Tibial nerve (tissue), 4 donors: ENCODE data around the gene MYO6. TPM values are rescaled to one million over a fixed set of nuclear protein-coding genes. Genes with fewer than 3 reads are reported as not detected.

Source experiments
- DNase-seq, 2 donors: peaks; one replicate each; pipeline ENCODE4 v3.0.0-alpha.2; 2019; ENCODE audit warnings: low spot score in 2 of 2
- H3K27ac ChIP-seq, 4 donors: fragments of 200-600 bp; sonication (generic) in 3 of 4; one replicate each; pipeline ENCODE4 v1.5.1; 2017 to 2019; ENCODE audit warnings: mild to moderate bottlenecking in 1 of 4
- H3K27me3 ChIP-seq, 2 donors: fragments of 200-600 bp; sonication (generic) in 1 of 2; one replicate each; pipeline versions ENCODE4 v1.5.1 to v1.6.0; 2017 to 2019
- H3K36me3 ChIP-seq, 3 donors: fragments of 200-600 bp; sonication (generic); one replicate each; pipeline ENCODE4 v1.5.1; 2018 to 2019
- H3K4me1 ChIP-seq, 4 donors: fragments of 200-600 bp; sonication (generic) in 3 of 4; one replicate each; pipeline ENCODE4 v1.5.1; 2017 to 2019
- H3K4me3 ChIP-seq, 4 donors: fragments of 200-600 bp; sonication (generic) in 3 of 4; one replicate each; pipeline ENCODE4 v1.5.1; 2017 to 2019; ENCODE audit warnings: mild to moderate bottlenecking in 1 of 4, moderate library complexity in 1 of 4
- H3K9me3 ChIP-seq, 4 donors: fragments of 200-600 bp; sonication (generic) in 3 of 4; one replicate each; pipeline ENCODE4 v1.5.1; 2017 to 2019
- CTCF ChIP-seq, 5 experiments: fragments of 200-600 bp in 3 of 5; fragments of 450-650 bp in 2 of 5; sonication (generic) in 3 of 5; IDR thresholded peaks; one replicate each; pipeline ENCODE4 v1.5.1; 2016 to 2019; ENCODE audit warnings: antibody characterized with exemption in 5 of 5, mild to moderate bottlenecking in 3 of 5, moderate library complexity in 2 of 5
- EP300 ChIP-seq, 2 donors: sonication (generic); formaldehyde crosslinking; IDR thresholded peaks; one replicate each; pipeline ENCODE4 v1.6.1; 2017; ENCODE audit warnings: antibody characterized with exemption in 2 of 2, mild to moderate bottlenecking in 1 of 2
- POLR2A ChIP-seq, 2 donors: fragments of 450-650 bp; IDR thresholded peaks; one replicate each; pipeline ENCODE4 v1.6.1; 2017; ENCODE audit warnings: antibody characterized with exemption in 2 of 2, mild to moderate bottlenecking in 2 of 2, moderate library complexity in 2 of 2
- WGBS, 2 donors: methylation state at CpG; one replicate each; pipeline ENCODE4 v1.1.5; 2018; 5-methylcytosine and 5-hydroxymethylcytosine counted together
- total RNA-seq, 4 donors: library from RNA; depleted of rRNA; stranded (reverse); fragments of >200 nt; gene quantifications; one replicate each; pipeline ENCODE4 v1.1.0, GENCODE V29; 2016

MYO6 gene
- total RNA-seq, 4 donors from 2014 or later, result 16.5 to 21.3 (median 19.2) TPM

GRCh38 chr6:75907444-75907843 lies 158.4 kb downstream of the MYO6 start:
- Histone ChIP-seq H3K4me3 (no peak overlapping the region), H3K36me3 (peaks cover 0 to 9% (median 0%) of the 10 kb centered on the region in 3 donors), H3K27ac (no peak overlapping the region), H3K27me3 (no peaks in the 10 kb centered on the region), H3K4me1 (no peaks in the 10 kb centered on the region), H3K9me3 (no peaks in the 10 kb centered on the region)
- TF ChIP-seq CTCF (IDR thresholded peaks at IDR 0.05) (no peak), EP300 (IDR thresholded peaks at IDR 0.05) (no peak), POLR2A (IDR thresholded peaks at IDR 0.05) (no peak)
- no peak for DNase-seq
- WGBS, 2 donors, result 89 to 90% methylated on average over 2 of the region's 2 CpGs

- TF ChIP-seq POLR2A (IDR thresholded peaks at IDR 0.05) (no peak), EP300 (IDR thresholded peaks at IDR 0.05) (no peak), CTCF (IDR thresholded peaks at IDR 0.05) (no peak)
- no peaks in the 10 kb centered on the region for H3K4me1 ChIP-seq
- H3K27ac ChIP-seq, result no peak overlapping the region
- no peak overlapping the region for H3K4me3 ChIP-seq
- no peaks in the 10 kb centered on the region for H3K27me3 ChIP-seq
- H3K36me3 ChIP-seq, result peaks cover 0 to 7% (median 0%) of the 10 kb centered on the region in 3 donors
- no peak for DNase-seq
- no peaks in the 10 kb centered on the region for H3K9me3 ChIP-seq
These were observed 164.0 kb downstream of the MYO6 start for GRCh38 chr6:75913040-75913439.

- Histone ChIP-seq H3K4me3 (no peak overlapping the region), H3K9me3 (no peaks in the 10 kb centered on the region), H3K36me3 (peaks cover 0 to 14% (median 0%) of the 10 kb centered on the region in 3 donors), H3K4me1 (no peaks in the 10 kb centered on the region), H3K27me3 (no peaks in the 10 kb centered on the region), H3K27ac (no peak overlapping the region)
- TF ChIP-seq CTCF (IDR thresholded peaks at IDR 0.05) (no peak), EP300 (IDR thresholded peaks at IDR 0.05) (no peak), POLR2A (IDR thresholded peaks at IDR 0.05) (no peak)
- no peak for DNase-seq
These were observed 173.2 kb downstream of the MYO6 start for GRCh38 chr6:75922226-75922625.

GRCh38 chr6:75926293-75927168 lies 177.5 kb downstream of the MYO6 start:
- H3K9me3 ChIP-seq, result no peaks in the 10 kb centered on the region
- no peak overlapping the region for H3K27ac ChIP-seq
- TF ChIP-seq CTCF (IDR thresholded peaks at IDR 0.05) (no peak), POLR2A (IDR thresholded peaks at IDR 0.05) (no peak), EP300 (IDR thresholded peaks at IDR 0.05) (no peak)
- H3K36me3 ChIP-seq, result no peaks in the 10 kb centered on the region
- DNase-seq, result no peak
- 87 to 89% methylated on average over 5 of the region's 5 CpGs for WGBS, 2 donors
- H3K27me3 ChIP-seq, result no peaks in the 10 kb centered on the region
- no peaks in the 10 kb centered on the region for H3K4me1 ChIP-seq
- H3K4me3 ChIP-seq, result no peak overlapping the region

- H3K4me3 ChIP-seq, result no peak overlapping the region
- 69 to 70% methylated on average over 11 of the region's 11 CpGs for WGBS, 2 donors
- H3K36me3 ChIP-seq, result no peaks in the 10 kb centered on the region
- peaks cover 0 to 6% of the 10 kb centered on the region in 2 donors for H3K27me3 ChIP-seq
- H3K4me1 ChIP-seq, result peaks cover 0 to 8% (median 2%) of the 10 kb centered on the region in 4 donors
- no peak overlapping the region for H3K27ac ChIP-seq
- TF ChIP-seq POLR2A (IDR thresholded peaks at IDR 0.05) (no peak), CTCF (IDR thresholded peaks at IDR 0.05) (no peak), EP300 (IDR thresholded peaks at IDR 0.05) (no peak)
- DNase-seq, result no peak
- H3K9me3 ChIP-seq, result no peaks in the 10 kb centered on the region
These were observed 182.1 kb downstream of the MYO6 start for GRCh38 chr6:75931011-75931680.
